Stimulated activated CD8-positive, alpha-beta memory T cell treated with anti-CD3 and anti-CD28 coated beads, Interleukin-4, amount 100 ng/mL, for 4 hours (primary cell): ENCODE results near the gene TMEM223.
"Not testable (repeated sequence)": the region's sequence is repeated elsewhere in the genome, so short reads cannot be mapped to it uniquely, and the experiment has no call there.

Experiments used
- DNase-seq, 2 donors: peaks; one replicate each; pipeline ENCODE4 v3.0.0-alpha.2; 2020; ENCODE audit warnings: low read depth in 2 of 2, low spot score in 1 of 2

TMEM223 gene

DNA sequence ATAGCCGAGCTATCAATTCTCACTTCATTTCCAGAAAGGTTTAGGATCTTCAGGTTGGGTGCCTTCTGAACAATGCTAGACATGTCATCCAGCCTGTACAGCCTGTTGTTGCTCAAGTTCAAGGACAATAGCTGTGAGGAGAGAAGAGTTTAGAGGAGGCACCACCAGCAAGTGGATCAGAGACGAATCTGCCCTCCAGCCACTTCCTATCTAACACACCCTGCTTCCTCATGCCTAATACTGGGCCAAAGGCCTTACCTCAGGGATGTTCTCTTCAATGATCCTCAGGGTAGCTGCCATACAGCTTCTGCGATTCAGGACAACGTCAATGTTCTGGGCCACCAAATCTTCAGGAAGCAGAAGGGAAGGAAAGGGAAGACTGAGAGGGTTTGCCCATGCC, 9.3 kb upstream of the TMEM223 start:
- DNase-seq: no peak

DNA sequence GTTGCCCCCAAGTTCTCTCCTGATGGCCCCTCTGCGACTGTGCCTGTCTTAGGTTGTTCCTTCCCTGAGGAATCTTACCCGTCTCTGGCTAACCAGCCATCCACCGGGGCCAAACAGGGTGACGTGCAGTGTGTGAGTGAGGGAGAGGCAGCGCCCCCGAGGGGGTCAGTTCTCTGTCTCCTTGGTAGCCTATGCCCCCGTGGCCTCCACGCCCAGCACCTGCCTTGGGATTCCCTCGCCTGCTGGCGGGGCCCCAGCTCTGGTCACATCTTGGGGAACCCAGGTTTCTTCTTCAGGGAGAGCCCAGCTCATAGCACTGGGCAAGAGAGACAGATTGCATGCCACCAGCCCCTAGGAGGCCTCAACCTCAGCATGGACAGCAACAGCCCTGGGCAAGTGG, 7.7 kb upstream of the TMEM223 start:
- DNase-seq: no peak

DNA sequence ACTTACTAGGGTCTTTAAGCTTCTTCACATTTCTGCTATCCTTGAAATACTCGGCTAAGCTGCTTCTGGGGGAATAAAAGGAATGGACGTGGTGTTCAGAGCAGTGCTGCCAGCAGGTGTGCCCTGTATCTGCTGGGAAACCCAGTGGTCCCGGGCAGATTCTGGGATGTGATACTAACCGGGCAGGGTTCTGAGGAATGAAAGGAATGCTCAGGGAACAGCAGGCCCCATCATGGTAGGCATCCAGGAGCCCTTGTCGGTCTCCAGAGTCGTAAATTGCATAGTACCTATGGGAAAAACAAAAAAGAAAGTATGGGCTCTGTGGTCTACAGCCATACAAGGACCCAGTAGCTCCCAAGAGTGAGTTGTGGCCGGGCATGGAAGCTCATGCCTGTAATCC, 4.5 kb upstream of the TMEM223 start:
- DNase-seq: no peak

DNA sequence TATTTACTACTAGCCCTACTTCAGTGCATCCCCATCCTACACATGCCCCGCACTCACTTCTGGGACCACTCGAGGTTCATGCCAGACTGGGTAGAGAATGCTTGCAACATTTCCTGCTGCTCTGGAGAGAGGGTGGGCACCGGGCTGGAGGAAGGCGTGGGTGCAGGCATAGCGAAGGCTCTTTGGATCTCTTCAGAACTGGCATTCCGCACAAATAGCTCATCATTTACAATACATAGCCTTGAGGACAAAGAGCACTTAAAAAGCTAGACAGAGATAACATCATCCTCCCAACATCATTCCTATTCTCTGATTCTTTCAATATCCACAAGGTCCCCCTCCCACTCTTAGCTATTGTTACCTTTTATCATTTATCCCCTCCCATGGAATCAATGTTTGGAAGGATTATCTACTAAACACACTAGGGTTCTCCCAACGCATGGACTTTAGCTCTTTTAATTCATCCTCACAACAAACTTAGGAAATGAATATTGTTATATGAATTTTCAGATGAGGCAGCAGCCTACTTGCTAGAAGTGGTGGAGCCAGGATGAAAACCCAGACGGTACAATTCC, 2.5 kb upstream of the TMEM223 start:
- DNase-seq: no peak

DNA sequence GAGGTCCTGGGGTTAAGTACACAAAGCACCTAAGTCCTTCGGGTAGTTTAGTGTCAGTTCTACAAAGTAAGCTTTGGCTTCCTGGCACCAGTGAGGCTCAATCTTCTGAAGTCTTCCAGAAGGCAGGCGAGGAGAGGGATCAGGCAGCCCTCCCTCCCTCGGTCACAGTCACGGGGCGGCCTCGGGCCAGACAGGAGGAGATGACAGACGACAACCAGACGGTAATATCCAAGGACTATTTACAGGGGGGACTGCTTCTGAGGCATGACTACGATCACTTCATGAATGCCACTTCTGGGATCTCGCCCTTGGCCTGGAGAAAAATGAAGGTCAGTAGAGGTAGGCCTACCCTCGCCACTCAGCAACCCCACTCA, 383 bp upstream of the TMEM223 start:
- DNase-seq: no peak

DNA sequence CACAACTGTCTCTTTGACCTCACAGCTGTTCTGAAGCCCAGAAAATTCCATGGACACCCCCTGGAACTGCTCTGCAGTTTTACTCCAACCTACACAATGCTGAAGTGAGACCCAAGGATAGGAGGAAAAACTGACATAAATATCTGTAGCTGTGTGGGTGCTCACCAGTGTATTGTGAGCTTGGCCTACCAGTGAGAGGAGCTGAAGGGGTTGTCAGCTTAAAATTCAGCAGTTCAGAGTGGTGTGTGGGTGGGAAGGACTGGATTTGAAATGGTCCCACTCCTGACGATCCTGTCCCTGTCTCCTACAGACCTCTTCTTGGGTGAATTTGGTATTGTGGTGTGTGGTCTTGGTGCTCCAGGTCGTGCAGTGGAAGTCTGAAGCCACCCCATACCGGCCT, 2.2 kb downstream of the TMEM223 start:
- no peak for DNase-seq

DNA sequence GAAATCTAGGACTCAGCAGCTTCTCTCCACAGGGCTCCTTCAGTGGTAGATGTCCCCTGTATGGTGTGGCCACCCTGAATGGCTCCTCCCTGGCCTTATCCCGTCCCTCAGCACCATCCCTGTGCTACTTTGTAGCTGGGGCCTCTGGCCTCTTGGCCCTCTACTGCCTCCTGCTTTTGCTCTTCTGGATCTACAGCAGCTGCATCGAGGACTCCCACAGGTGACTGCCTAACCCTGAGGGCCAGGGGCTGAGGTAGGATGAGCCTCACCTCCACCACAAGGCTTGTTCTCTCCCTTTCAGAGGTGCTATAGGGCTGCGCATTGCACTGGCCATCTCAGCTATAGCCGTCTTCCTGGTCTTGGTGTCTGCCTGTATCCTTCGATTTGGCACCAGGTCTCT, 2.8 kb downstream of the TMEM223 start:
- DNase-seq: no peak

DNA sequence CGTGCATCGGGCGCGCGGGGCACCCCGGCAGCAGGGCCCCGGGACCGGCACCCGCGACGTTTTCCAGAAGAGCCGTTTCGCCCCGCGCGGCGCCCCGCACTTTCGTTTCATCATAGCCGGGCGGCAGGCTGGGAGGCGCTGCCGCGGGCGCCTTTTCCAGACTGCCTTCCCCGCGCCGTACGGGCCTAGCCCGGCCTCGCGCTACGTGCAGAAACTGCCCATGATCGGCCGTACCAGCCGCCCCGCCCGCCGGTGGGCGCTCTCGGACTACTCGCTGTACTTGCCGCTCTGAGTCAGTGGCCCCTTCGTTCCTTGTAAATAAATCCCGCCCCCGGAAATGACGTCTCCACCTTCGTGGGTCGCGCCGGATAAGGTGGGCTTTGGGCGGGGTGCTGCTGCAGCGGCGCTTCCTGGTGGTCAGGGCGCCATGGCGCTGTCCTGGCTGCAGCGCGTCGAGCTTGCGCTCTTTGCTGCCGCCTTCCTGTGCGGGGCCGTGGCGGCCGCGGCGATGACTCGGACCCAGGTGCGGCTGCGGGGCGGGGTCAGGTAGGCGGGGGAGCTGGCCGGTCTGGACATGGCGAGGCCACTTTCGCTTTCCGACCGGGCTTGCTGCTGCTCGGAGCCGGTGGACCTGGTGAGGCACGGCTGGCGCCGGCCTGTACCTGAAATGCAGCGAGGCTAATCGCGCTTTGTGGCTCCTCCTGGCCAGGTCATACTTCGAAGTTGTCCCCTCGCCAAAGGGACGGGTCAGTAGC, 4.6 kb downstream of the TMEM223 start, which contains the start of gene TMEM179B:
TSS of gene TMEM179B (plus strand) at position 398 of the 755 bp plus-strand sequence. CDS start at position 428, 30 bp downstream.
- DNase-seq: peak; percentile 97 to 99

DNA sequence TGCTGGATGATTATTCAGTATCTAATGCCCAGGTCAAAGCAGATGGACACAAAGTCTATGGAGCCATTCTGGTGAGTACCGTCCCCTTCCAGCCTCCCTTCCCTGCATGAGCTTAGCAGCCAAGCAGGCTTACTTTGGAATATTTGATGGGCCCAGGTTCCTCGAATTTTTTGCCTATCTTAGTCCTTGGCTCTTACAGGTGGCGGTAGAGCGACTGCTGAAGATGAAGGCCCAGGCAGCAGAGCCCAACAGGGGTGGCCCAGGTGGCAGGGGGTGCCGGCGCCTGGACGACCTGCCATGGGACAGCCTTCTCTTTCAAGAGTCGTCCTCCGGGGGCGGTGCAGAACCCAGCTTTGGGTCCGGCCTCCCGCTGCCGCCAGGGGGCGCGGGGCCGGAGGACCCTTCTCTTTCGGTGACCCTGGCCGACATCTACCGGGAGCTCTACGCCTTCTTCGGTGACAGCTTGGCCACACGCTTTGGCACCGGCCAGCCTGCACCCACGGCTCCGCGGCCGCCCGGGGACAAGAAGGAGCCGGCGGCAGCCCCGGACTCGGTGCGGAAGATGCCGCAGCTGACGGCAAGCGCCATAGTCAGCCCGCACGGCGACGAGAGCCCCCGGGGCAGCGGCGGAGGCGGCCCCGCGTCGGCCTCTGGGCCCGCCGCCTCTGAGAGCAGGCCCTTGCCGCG, 5.3 kb downstream of the TMEM223 start:
- DNase-seq: peak; percentile 61 to 72

DNA sequence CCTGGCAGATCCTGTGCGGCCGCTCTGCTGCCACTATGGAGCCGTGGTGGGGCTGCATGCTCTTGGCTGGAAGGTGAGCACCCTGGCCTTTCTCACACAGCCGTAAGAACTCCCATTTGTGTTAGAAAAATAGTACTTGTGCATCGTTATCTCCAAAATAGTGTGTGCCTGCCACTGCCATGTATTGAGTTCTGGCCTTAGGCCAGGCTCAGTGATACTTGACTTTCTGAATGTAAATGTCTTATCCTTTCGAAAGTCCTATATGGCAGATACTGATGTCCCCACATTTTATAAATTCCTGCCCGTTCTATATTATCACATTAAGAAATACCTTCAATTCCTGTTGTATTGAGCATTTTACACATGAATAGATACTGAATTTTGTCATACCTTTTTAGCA, 9.1 kb downstream of the TMEM223 start:
- no peak for DNase-seq

DNA sequence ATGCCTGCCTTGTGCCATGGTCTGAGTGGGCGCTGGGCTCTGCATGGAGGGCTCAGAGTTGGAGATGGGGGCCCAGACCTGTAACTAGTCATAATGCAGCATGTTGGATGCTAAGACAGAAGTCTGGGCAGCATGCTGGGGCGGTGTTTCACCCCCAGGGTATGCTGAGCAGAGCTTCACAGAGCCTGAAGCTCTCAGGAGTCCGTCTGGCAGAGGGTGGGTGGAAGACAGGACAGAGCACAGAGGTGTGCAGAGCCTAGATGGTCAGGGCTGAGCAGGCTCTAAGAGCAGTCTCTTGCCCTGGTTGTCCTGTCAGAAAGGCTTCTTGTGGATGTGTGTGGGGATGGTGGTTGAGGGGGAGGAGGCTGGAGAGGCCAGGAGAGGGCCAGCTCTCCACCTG, 13.4 kb downstream of the TMEM223 start:
- DNase-seq: no peak

DNA sequence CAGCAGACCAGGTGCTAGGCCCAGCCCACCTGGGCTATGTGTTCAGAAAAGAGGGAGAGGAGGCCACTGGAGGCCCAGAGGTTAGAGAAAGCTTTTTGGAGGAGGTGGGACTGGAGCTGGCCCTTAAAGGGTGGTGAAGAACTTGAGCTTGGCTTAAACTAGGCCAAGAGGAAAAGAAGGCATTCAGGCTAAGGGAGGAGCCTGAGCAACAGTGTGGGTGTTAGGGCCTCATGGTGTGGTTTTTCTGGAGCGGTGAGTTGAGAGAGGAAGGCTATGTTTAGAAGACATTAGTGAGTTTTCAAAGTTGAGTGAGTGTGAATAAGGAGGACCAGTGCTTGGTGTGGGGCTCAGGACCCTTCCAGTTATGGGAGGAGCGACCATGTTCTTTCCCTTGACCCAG, 14.4 kb downstream of the TMEM223 start:
- DNase-seq: no peak

DNA sequence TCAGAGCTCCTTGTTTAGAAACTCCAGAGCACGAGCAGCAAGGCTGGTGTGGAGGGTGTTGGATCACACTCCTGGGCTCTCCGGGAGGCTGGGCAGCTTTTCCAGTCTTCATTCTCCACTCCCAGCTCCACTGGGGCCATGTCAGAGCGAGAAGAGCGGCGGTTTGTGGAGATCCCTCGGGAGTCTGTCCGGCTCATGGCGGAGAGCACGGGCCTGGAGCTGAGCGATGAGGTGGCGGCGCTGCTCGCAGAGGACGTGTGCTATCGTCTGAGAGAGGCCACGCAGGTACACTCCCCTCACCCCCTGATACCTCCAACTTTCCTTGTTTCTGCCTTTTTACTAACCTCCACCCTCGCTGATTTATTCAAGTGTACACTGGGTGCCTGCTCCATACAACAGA, 16.2 kb downstream of the TMEM223 start:
- DNase-seq: no peak

DNA sequence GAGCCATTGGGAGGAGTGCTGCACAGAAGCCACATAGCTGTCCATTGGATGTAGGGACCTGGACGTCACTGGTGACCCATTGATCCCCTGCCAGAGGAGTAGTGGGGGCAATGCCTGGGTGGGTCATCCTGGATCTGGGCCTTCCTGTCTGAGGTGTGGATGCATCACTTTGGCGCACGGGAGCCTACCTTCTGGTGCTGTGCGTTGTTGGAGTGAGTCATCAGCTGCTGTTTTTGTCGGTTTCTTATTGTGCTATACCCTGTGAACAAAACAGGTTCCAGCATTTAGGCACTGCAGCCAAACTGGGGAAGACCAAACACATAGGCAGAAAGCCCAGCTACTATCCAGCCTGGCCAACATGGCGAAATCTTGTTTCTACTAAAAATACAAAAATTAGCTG, 17.4 kb downstream of the TMEM223 start:
- DNase-seq: no peak

DNA sequence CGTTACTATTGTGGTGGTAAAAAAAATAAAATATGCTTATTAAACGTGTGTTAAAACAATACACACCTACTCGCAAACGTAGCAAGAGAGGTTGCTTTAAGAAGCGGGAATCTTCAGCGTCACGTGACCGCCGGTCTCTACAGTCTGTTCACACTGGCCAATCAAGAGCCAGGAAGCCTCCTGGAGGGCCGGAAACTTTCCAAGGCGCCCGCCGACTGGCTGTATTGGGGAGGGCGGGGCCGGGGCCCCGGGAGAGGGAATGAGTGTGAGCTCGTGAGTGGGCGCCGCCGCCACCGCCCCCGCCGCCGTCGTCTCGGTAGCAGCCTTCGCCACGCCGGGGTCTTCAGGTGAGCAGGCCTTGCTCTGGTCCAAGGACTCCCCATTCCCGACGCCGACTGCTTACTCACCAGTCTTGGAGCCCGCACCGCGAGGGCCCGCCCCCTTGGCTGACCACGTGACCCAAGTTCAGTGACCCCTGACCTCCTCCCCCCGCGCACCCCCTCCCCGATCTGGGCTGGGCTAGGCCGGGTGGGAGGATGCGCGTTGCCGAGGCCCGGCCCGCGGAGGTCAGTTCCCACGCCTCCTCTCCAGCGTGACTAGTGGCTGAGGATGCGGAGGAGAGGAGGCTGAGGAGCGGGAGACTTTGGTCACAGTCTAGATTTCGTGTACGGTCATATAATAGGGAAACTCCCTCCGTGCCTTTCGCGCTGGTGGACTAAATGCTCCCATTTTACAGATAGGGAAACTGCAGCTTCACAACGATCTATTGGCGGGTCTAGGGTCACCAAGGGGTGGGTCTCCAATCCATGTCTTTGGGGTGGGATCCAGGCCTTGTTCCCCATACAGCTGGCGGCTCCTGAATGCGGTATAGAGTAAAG, 20.4 kb downstream of the TMEM223 start, which contains the start of gene TAF6L:
TSS of gene TAF6L (plus strand) at position 253 of the 878 bp plus-strand sequence. CDS start 4,388 bp downstream, outside the sequence.
- DNase-seq: peak; percentile 83 to 88

DNA sequence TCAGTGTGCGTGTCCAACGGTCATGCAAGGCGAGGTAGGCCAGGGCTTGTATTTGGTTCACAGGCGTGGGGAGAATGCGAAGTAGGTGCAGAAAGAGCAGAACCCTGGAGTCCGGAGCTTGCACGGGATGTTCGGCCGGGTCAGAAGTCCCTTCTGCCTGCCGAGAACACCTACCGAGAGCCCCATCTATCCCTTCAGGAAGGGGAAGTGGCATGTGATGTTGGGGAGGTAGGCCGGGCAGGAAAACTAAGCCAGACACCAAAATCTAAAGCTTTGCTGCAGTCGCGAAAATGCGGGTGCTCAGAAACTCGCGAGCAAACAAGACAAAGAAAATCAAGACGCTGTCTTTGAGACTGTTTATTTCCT, 21.0 kb downstream of the TMEM223 start:
- DNase-seq: no peak

DNA sequence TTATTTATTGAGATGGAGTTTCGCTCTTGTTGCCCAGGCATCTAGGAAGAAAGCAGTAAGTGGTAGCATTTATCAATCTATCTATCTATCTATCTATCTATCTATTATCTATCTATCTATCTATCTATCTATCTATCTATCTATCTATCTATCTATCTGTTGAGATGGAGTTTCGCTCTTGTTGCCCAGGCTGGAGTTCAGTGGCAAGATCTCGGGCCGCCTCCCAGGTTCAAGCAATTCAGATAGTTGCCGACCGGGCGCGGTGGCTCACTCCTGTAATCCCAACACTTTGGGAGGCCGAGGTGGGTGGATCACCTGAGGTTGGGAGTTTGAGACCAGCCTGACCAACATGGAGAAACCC, 31.0 kb downstream of the TMEM223 start:
- DNase-seq: not testable (repeated sequence)

DNA sequence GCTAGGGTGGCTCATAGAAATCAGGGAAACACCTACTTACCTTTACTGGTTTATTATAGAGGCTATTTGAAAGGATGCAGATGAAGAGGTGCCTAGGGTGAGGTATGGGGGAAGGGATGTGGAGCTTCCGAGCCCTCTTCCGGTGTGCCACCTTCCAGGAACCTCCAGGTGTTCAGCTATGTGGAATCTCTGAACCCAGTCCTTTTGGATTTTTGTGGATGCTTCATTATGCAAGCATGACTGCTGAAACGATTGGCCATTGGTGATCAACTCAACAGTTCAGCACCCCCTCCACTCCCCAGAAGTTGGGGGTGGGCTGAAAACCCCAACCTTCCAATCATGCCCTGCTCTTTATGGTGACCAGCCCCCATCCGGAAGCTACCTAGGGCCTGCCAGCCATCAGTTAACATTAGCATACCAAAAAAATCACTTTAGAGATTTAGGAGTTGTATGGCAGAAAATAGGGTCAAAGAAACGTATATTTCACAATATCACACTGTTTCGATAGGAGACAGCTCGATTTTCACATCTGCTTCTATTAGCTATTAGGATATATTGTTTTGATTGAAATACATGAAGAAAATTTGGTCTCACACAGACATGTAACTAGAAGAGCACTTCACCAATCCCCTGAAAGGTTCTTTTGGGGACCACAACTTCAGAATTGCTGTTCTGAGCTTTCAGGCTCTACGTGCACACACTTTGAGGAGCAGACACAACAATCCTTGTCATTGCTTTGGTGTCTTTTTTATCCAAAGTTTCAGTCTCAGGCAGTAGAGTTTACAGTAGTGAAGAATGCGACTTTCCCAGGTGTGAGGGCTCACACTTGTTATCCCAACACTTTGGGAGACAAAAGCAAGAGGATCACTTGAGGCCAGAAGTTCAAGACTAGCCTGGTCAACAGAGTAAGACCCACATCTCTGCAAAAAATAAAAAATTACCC, 33.7 kb downstream of the TMEM223 start:
- no peak for DNase-seq

DNA sequence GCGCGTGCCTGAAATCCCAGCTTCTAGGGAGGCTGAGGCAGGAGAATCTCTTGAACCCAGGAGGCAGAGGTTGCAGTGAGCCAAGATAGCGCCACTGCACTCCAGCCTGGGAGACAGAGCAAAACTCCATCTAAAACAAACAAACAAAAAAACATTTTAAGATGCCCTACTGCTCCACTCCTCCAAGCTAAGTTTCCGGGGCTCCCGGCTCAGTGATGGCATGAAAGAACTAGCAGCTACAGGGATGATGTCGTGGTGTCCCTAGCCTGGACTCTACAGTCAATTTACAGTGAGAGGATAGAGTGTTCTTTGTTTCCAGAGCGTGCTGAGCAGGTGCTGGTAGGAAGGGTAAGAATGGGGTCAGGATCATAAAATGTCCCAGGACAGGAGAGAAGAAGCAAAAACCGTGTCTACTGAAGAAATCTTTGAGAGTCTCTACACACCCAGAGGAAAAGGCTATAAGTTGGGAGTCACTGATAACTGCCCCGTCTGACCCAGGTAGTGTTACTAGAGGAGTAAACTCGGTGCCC, 36.7 kb downstream of the TMEM223 start:
- DNase-seq: no peak
